Transverse colon (tissue), 4 donors: ENCODE measurements around the gene ASZ1. TPM values are rescaled to one million over a fixed set of nuclear protein-coding genes. Genes with fewer than 3 reads are reported as not detected.

Source experiments
- DNase-seq: peaks from one replicate; pipeline ENCODE4 v3.0.0-alpha.2; 2019
- H3K27ac ChIP-seq, 4 donors: fragments of 200-600 bp; sonication (generic); 2 replicates each; pipeline ENCODE4 v1.5.1; 2016 to 2018; ENCODE audit warnings: inconsistent platforms in 4 of 4
- H3K27me3 ChIP-seq: fragments of 200-600 bp; sonication (generic); 2 replicates; pipeline ENCODE4 v1.5.1; 2017; ENCODE audit warnings: inconsistent platforms
- H3K36me3 ChIP-seq, 4 donors: fragments of 200-600 bp; sonication (generic); 2 replicates each; pipeline ENCODE4 v1.5.1; 2017 to 2019; ENCODE audit warnings: inconsistent platforms in 4 of 4
- H3K4me1 ChIP-seq, 4 donors: fragments of 200-600 bp; sonication (generic); 2 replicates each; pipeline ENCODE4 v1.5.1; 2017 to 2020; ENCODE audit warnings: inconsistent platforms in 4 of 4
- H3K4me3 ChIP-seq, 4 donors: fragments of 200-600 bp; sonication (generic); 1 replicate in 1 of 4; 2 replicates in 3 of 4; pipeline versions ENCODE4 v1.5.1 to v1.6.1; 2017 to 2019; ENCODE audit warnings: inconsistent platforms in 4 of 4
- H3K9me3 ChIP-seq, 2 donors: fragments of 200-600 bp; sonication (generic); 2 replicates each; pipeline ENCODE4 v1.5.1; 2017 to 2019; ENCODE audit warnings: inconsistent platforms in 2 of 2
- CTCF ChIP-seq, 5 experiments: fragments of 200-600 bp in 3 of 5; fragments of 450-650 bp in 2 of 5; sonication (generic) in 3 of 5; IDR thresholded peaks; 1 replicate in 2 of 5; 2 replicates in 3 of 5; pipeline ENCODE4 v1.5.1; 2016 to 2017; ENCODE audit warnings: antibody characterized with exemption in 5 of 5, inconsistent platforms in 3 of 5, mild to moderate bottlenecking in 2 of 5, moderate library complexity in 1 of 5
- EP300 ChIP-seq: sonication (generic); formaldehyde crosslinking; IDR thresholded peaks from one replicate; pipeline ENCODE4 v1.6.1; 2017; ENCODE audit warnings: antibody characterized with exemption, low read depth
- POLR2A ChIP-seq: fragments of 450-650 bp; IDR thresholded peaks from one replicate; pipeline ENCODE4 v1.6.1; 2016; ENCODE audit warnings: antibody characterized with exemption, mild to moderate bottlenecking, moderate library complexity
- POLR2AphosphoS5 ChIP-seq, 3 donors: sonication (generic); formaldehyde crosslinking; IDR thresholded peaks; one replicate each; pipeline ENCODE4 v1.6.1; 2016; ENCODE audit warnings: antibody characterized with exemption in 3 of 3
- WGBS, 2 donors: methylation state at CpG; one replicate each; pipeline ENCODE4 v1.1.5; 2018; ENCODE audit warnings: low coverage in 1 of 2; 5-methylcytosine and 5-hydroxymethylcytosine counted together
- in situ Hi-C, 4 donors: fragments of 200-750 bp; cut with MboI; loops; one replicate each; pipeline versions ENCODE4 v1.15.0 to v1.15.1; 2017; ENCODE audit warnings: low sequenced_read_pairs in 3 of 4, low pct_ligation_motif_present in 1 of 4, low pct_unique_long_range_greater_than_20kb in 1 of 4
- intact Hi-C: fragments of 100-400 bp; cut with DNase I; formaldehyde crosslinking; loops from one replicate; pipeline ENCODE4 v1.15.1; 2023; ENCODE audit warnings: low total_unique reads
- total RNA-seq, 4 donors: library from RNA; depleted of rRNA; stranded (reverse); fragments of >200 nt; gene quantifications; one replicate each; pipeline ENCODE4 v1.1.0, GENCODE V29; 2016

Gene ASZ1
- total RNA-seq, 4 donors from 2014 or later: not detected

- intact Hi-C loops (no loop called here), in situ Hi-C loops (no loop called here)
- H3K4me1 ChIP-seq: peaks cover 0 to 22% (median 15%) of the 10 kb centered on the region in 4 donors
- H3K9me3 ChIP-seq: no peaks in the 10 kb centered on the region
- no peak overlapping the region for H3K27ac ChIP-seq
- no peaks in the 10 kb centered on the region for H3K36me3 ChIP-seq
- peaks cover 49% of the 10 kb centered on the region for H3K27me3 ChIP-seq
- no peak overlapping the region for H3K4me3 ChIP-seq
- DNase-seq: no peak
- TF ChIP-seq POLR2A: no peak
- no peak for TF ChIP-seq EP300
- 75 to 88% methylated on average over 1 of the region's 1 CpG for WGBS, 2 donors
Measured at GRCh38 chr7:117325836-117326235, 101.5 kb downstream of the ASZ1 start.

- no peak for DNase-seq
- no peak overlapping the region for H3K4me3 ChIP-seq
- no peaks in the 10 kb centered on the region for H3K36me3 ChIP-seq
- peaks cover 0 to 22% (median 15%) of the 10 kb centered on the region in 4 donors for H3K4me1 ChIP-seq
- 50 to 61% methylated on average over 3 to 4 of the region's 4 CpGs for WGBS, 2 donors
- peaks cover 51% of the 10 kb centered on the region for H3K27me3 ChIP-seq
- H3K27ac ChIP-seq: no peak overlapping the region
- in situ Hi-C loops (no loop called here), intact Hi-C loops (no loop called here)
- no peak for TF ChIP-seq EP300
- TF ChIP-seq CTCF (IDR thresholded peaks at IDR 0.05): no peak
- no peak for TF ChIP-seq POLR2AphosphoS5 (IDR thresholded peaks at IDR 0.05)
- no peak for TF ChIP-seq POLR2A
- no peaks in the 10 kb centered on the region for H3K9me3 ChIP-seq
Measured at GRCh38 chr7:117324960-117325359, 102.3 kb downstream of the ASZ1 start.

GRCh38 chr7:117323851-117324711 is 103.2 kb downstream of the ASZ1 start:
- TF ChIP-seq POLR2A (no peak), EP300 (no peak), POLR2AphosphoS5 (IDR thresholded peaks at IDR 0.05) (no peak), CTCF (IDR thresholded peaks at IDR 0.05) (no peak)
- intact Hi-C loops (no loop called here), in situ Hi-C loops (no loop called here)
- H3K4me1 ChIP-seq: peaks cover 0 to 22% (median 15%) of the 10 kb centered on the region in 4 donors
- peaks cover 51% of the 10 kb centered on the region for H3K27me3 ChIP-seq
- WGBS, 2 donors: 7% methylated on average over 44 of the region's 67 CpGs; no CpG with 5 or more reads in 1 of the 2 donors
- no peaks in the 10 kb centered on the region for H3K9me3 ChIP-seq
- no peak overlapping the region for H3K27ac ChIP-seq
- no peaks in the 10 kb centered on the region for H3K36me3 ChIP-seq
- H3K4me3 ChIP-seq: peak overlapping the region in 2 of 4 donors; percentile 22 to 38
- no peak for DNase-seq

GRCh38 chr7:117323305-117323850 is 103.9 kb downstream of the ASZ1 start:
- Histone ChIP-seq H3K4me3 (peak overlapping the region in 2 of 4 donors; percentile 22 to 38), H3K4me1 (peaks cover 0 to 22% (median 15%) of the 10 kb centered on the region in 4 donors), H3K9me3 (no peaks in the 10 kb centered on the region), H3K36me3 (no peaks in the 10 kb centered on the region), H3K27me3 (peaks cover 55% of the 10 kb centered on the region), H3K27ac (no peak overlapping the region)
- TF ChIP-seq CTCF (IDR thresholded peaks at IDR 0.05): no peak
- no peak for TF ChIP-seq POLR2A
- no peak for TF ChIP-seq EP300
- no peak for TF ChIP-seq POLR2AphosphoS5 (IDR thresholded peaks at IDR 0.05)
- in situ Hi-C loops (no loop called here), intact Hi-C loops (no loop called here)
- DNase-seq: no peak
- 0 to 8% methylated on average over 12 to 25 of the region's 25 CpGs for WGBS, 2 donors
